ENCODE results near the gene EHBP1L1.
"Not testable (repeated sequence)": the region's sequence is repeated elsewhere in the genome, so short reads cannot be mapped to it uniquely, and the experiment has no call there.

EHBP1L1 gene

DNA sequence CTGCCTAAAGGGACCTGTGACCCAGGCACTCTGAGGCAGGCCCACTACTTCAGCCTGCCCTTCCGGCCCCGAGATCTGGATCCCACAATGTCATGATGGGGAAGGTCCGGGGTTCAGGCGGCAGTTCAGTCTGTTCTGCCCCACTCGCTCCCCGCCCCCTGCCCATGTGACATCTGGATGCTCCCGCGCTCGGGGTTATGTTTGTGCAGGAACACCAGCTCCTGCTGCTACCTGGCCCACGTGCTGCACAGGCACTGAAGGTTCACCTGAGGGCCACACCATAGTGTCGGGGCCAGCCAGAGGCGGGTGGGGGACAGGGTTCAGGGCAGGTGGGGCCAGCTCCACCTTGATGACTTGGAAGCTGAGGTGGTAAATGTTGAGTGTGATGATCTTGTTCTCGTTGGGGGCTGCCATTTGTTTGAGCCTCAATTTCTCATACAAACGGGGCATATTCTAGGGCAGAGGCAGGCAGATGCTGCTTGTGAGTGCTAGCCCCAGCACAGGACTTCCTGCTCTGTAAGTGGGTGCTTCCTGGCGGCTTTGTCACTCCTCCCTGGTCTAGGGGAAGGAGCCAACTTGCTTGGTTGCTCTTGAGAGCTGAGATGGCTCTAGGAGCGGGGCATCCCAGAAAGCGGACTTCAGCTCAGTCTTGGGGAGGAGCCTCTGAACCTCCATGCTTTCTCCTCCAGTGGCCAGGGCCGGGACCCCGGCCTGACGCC is 57.7 kb downstream of the EHBP1L1 start:
- DNase-seq (ENCODE audit: low read depth in 1 of 2, low spot score in 1 of 2) = no peak

DNA sequence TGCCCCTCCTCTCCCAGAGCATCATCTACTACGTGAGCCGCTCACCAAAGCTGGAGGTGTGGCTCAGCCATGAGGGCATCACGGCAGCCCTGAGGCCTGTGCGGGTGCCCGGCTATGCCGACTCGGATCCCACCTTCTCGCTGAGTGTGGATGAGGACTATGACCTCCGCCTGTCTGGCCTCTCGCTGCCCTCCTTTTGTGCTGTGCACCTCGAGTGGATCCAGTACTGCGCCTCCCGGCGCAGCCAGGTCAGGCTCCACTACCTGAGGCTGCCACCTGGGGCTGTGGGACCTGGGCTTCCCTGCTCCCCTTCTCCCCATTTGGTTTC is 58.2 kb downstream of the EHBP1L1 start:
- no peak for DNase-seq (ENCODE audit: low read depth in 1 of 2, low spot score in 1 of 2)

DNA sequence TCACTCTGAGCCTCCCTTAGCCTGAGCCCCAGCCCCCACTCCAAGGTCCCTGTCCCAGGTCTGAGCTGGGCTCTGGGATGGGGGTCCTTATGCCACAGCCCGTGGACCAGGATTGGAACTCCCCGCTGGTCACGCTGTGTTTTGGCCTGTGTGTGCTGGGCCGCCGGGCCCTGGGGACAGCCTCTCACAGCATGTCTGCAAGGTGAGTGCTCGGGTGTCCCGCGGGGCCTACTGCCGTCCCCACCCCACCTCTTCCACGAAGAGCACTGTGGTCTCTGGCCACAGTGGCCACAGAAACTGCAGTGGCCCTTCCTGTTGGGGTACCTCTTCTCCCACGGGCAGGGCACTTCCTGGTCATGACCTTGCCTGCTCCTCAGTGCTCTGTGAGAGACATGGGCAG is 58.6 kb downstream of the EHBP1L1 start:
- no peak for DNase-seq (ENCODE audit: low read depth in 1 of 2, low spot score in 1 of 2)

DNA sequence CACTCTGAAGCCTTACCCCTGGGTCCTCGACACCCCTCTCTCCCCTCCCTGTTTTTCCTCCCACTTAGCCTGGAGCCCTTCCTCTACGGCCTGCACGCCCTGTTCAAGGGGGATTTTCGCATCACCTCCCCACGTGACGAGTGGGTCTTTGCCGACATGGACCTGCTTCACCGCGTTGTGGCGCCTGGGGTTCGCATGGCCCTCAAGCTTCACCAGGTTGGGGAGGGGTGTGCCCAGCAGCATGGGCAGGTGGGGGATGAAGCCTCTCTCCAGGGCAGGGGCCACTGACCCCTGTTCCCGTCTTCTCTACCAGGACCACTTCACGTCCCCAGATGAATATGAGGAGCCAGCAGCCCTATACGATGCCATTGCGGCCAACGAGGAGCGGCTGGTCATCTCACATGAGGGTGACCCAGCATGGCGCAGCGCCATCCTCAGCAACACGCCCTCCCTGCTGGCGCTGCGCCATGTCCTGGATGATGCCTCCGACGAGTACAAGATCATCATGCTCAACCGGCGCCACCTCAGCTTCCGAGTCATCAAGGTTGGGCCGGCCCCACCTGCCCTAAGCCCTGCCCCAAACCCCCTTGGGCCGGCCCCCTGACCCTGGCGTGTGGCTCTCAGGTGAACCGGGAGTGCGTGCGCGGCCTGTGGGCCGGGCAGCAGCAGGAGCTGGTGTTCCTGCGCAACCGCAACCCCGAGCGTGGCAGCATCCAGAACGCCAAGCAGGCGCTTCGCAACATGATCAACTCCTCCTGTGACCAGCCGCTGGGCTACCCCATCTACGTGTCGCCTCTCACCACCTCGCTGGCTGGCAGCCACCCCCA is 59.3 kb downstream of the EHBP1L1 start:
- DNase-seq (ENCODE audit: low read depth in 1 of 2, low spot score in 1 of 2) = no peak

DNA sequence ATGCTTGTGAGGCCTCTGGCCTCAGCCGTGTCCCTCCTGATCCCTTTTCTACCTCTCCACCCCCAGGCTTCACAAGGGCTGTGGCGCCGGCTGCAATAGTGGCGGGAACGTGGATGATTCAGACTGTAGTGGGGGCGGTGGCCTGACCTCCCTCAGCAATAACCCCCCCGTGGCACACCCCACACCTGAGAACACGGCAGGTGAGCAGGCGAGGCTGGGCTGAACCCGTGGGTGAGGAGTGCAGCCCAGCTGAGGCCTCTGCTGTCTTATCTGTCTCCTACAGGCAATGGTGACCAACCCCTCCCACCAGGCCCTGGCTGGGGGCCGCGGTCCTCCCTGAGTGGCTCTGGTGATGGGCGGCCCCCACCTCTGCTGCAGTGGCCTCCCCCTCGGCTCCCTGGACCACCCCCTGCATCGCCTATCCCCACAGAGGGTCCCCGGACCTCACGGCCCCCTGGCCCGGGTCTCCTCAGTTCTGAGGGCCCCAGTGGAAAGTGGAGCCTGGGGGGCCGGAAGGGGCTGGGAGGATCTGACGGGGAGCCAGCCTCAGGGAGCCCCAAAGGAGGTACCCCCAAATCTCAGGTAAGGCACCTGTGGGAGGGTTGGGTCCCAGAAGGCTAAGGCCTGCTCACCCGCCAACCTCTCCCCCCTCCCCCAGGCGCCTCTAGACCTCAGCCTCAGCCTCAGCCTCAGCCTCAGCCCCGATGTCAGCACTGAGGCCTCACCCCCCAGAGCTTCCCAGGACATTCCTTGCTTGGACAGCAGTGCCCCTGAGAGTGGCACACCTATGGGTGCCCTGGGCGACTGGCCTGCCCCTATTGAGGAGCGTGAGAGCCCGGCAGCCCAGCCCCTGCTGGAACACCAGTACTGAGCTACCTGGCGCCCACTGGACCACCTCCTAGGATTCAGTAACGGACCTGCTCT is 60.5 kb downstream of the EHBP1L1 start:
- DNase-seq (ENCODE audit: low read depth in 1 of 2, low spot score in 1 of 2) = no peak

DNA sequence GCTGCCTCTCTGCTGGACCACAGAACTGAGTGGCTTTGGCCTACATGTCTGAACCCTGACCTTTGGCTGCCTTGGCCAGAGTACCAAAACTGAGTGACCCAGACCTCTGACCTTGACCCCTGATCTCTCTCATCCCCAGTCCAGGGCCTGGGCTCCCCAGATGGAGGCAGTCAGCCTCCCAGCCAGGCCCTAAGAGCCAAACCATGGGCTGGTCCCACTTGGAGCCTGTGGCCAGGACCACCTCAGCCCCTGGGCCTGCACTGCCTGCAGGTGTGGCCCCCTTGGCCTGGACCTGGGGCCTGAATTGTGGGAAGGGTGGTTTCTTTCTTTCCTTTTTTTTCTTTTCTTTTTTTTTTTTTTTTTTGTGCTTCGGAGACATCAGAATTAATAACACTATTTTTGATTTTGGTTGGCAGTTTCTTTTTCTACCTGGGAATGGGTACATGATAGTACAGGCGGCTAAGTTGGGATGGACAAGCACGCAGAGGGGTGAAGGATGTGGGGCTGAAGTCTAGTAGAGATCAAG is 61.2 kb downstream of the EHBP1L1 start:
- DNase-seq (ENCODE audit: low read depth in 1 of 2, low spot score in 1 of 2) = no peak

DNA sequence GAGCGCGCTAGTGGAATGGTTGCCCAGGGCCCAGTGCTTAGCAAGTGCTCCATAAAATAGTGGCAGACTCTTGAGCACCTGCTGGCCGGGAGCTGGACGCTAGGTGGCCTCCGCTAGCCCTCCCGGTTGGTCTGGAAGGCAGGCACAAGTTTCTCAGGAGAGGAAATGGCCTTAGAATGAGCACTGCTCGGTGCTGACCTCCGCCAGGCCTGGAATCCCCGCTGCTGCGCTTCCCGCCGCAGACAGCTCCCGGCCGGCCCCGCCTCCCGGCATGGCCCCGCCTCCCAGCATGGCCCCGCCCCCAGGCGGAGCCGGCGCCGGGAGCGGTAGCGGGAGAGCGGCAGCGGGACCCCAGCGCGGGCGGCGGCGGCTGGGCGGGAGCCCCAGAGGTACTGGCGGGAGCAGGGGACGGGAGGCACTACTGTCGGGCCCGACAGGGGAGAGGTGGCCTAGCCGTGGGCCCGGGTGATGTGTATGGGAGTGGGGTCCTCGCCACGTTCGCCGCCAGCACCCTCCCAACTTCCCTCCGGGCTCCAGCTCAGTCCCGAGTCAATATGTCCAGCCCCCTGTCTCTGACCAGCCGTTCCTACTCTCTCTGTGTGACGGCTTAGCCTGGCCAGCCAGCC is 62.1 kb downstream of the EHBP1L1 start, which contains the start of gene SIPA1:
Gene SIPA1, plus strand, starts transcription at position 308 of the 626 bp plus-strand sequence. CDS start 2,821 bp downstream, outside the sequence.
- peak; percentile 60 to 74 for DNase-seq (ENCODE audit: low read depth in 1 of 2, low spot score in 1 of 2)

DNA sequence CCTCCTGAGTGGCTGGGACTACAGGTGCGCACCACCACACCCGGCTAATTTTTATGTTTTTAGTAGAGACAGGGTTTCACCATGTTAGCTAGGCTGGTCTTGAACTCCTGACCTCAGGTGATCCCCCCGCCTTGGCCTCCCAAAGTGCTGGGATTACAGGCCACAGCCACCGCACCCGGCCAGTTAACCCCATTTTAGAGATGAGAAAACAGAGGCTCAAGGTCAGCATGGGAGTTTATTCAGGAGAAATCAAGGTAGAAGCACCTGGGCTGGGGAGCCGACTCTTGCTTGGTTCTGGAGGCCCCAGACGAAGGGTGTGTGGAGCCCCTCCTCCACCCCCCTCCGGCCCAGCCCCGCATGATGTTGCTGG is 63.4 kb downstream of the EHBP1L1 start:
- DNase-seq (ENCODE audit: low read depth in 1 of 2, low spot score in 1 of 2) = not testable (repeated sequence)

DNA sequence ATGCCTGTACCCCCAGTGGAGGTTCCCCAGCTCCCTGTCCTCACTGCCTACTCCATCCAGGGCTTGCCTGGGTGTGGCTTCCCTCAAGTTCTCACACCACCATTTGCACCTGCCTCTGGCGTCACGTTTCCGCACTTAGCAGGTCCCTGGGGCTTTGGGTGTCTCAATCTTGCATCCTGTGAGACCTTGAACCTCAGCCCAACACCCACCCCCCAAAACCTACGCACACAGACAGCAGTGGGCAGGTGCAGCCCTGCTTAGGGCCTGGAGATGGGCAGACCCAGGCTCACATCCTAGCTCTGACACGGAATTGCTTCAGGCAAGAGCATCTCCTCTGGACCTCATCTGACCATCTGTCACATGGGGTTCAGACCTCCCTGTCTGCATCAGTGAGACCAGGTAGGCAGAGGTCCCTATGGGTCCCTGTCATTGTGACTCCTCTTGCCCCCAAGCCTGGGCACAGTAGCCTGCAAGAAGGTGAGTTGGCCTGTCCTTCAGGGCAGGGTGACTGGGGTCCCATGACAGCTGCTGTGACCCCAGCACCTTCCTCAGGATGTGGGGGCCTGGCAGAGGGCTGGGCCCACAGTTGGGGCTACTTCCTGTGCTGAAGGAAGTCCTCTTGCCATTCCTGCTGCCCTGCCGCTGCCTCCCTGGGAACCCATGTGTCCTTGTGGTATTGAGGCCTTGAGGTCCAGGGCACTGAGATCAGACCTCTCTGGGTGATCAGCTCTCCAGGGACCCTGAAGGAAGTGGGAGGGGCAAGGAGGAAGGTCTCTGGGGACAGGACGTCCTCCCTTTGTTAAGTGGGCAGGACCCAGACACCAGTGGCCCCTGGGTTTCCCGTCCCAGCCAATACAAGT is 64.0 kb downstream of the EHBP1L1 start:
- DNase-seq (ENCODE audit: low read depth in 1 of 2, low spot score in 1 of 2) = peak in 1 of 2 donors; percentile 40

DNA sequence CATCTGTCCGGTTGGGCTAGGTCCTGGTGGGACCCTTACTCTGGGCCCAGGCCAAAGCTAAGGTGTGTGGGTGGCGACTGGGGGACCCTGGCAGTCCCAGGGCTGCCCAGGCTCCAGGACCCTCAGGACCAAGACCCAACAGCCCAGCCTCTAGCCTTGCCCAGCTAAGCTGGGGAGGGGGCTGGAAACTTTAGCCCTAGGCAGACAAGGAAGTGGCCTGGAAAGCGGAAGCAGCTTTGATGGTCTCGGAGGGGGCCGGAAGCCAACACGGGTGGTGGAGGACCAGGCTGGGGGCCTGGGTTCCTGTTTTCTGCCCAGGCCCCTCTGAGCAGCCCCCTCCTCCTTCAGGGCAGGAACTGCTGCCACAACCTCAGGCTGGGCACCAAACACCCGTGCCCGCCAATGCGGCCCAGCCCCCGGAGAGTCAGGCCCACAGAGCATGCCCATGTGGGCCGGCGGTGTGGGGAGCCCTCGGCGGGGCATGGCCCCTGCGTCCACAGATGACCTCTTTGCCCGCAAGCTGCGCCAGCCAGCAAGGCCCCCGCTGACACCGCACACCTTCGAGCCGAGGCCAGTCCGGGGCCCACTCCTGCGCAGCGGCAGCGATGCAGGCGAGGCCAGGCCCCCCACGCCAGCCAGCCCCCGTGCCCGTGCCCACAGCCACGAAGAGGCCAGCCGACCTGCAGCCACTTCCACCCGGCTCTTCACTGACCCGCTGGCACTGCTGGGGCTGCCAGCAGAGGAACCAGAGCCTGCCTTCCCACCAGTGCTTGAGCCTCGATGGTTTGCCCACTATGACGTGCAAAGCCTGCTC is 64.8 kb downstream of the EHBP1L1 start:
- no peak for DNase-seq (ENCODE audit: low read depth in 1 of 2, low spot score in 1 of 2)

DNA sequence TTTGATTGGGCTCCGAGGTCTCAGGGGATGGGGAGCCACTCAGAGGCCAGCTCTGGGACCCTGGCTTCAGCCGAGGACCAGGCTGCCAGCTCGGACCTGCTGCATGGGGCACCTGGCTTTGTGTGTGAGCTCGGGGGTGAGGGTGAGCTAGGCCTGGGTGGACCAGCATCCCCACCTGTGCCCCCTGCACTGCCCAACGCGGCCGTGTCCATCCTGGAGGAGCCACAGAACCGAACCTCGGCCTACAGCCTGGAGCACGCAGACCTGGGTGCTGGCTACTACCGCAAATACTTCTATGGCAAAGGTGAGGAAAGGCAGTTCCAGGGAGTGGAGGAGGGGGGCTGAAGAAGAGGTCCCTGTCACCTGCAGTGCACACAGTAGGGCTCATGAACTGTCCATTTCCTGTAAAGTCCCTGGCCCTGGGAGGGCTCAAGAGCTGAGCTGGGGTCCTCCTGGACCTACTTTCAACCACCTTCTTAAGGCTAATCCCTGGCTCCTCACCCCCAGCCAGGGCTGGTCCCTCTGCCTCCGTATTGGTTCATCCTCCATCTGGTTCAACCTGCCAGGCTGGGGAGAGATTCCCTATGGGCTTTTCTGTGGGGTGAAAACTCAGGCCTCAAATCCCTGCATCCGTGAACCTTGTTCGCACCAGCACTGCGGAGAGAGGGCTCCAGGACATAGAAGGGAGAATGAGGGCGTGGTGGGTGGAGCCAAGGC is 65.6 kb downstream of the EHBP1L1 start:
- DNase-seq (ENCODE audit: low read depth in 1 of 2, low spot score in 1 of 2) = no peak
